Epithelial cell of proximal tubule (primary cell): ENCODE measurements around the gene ASMTL. TPM values are rescaled to one million over a fixed set of nuclear protein-coding genes. Genes with fewer than 3 reads are reported as not detected.

Experiments
- DNase-seq: peaks from one replicate; pipeline ENCODE4 v3.0.0-alpha.2; 2011; ENCODE audit warnings: low read depth
- H3K4me3 ChIP-seq: 2 replicates; pipeline ENCODE4 v1.5.1; 2011; ENCODE audit warnings: low read depth, mild to moderate bottlenecking, low read length
- CTCF ChIP-seq: conservative IDR thresholded peaks from 2 replicates; pipeline ENCODE4 v1.5.1; 2012; ENCODE audit warnings: low read depth, mild to moderate bottlenecking, low read length
- total RNA-seq: library from RNA; depleted of rRNA; stranded (reverse); fragments of >200 nt; gene quantifications from 2 replicates; pipeline ENCODE4 v1.2.3, GENCODE V29; 2015

The ASMTL gene
- total RNA-seq, 1 donor from 2014 or later = 14.4 TPM

GRCh38 chrX:1392376-1393068 lies 60.2 kb downstream of the ASMTL start:
- peak overlapping the region; percentile 73 for H3K4me3 ChIP-seq
- TF ChIP-seq CTCF = no peak
- DNase-seq = no peak

GRCh38 chrX:1391707-1392375 lies 60.9 kb downstream of the ASMTL start, which contains the start of gene SLC25A6:
TSS of gene SLC25A6 (minus strand) at chrX:1392113. CDS start at chrX:1392009, 104 bp downstream.
- DNase-seq = peak; percentile 33
- H3K4me3 ChIP-seq = peak within 1 kb of the TSS; percentile 81
- no peak for TF ChIP-seq CTCF

GRCh38 chrX:1391370-1391706 lies 61.4 kb downstream of the ASMTL start:
- no peak for DNase-seq
- TF ChIP-seq CTCF = no peak

GRCh38 chrX:1390621-1391369 lies 61.9 kb downstream of the ASMTL start:
- TF ChIP-seq CTCF = no peak
- DNase-seq = no peak
- peak overlapping the region; percentile 81 for H3K4me3 ChIP-seq

More at GRCh38 chrX:1391370-1391706, 61.4 kb downstream of the ASMTL start:
- H3K4me3 ChIP-seq = peak overlapping the region; percentile 81

GRCh38 chrX:1389993-1390285 lies 62.8 kb downstream of the ASMTL start:
- no peak overlapping the region for H3K4me3 ChIP-seq
- DNase-seq = no peak
- TF ChIP-seq CTCF = no peak

GRCh38 chrX:1389181-1389992 lies 63.3 kb downstream of the ASMTL start:
- no peak for DNase-seq
- no peak for TF ChIP-seq CTCF
- no peak overlapping the region for H3K4me3 ChIP-seq
